ENCODE data around the gene EMILIN1.
"Not testable (repeated sequence)": the region's sequence is repeated elsewhere in the genome, so short reads cannot be mapped to it uniquely, and the experiment has no call there.

The EMILIN1 gene

GRCh38 chr2:27073782-27074181 lies 4.6 kb upstream of the EMILIN1 start:
- no peak for DNase-seq (ENCODE audit: low read depth)
- TF ChIP-seq CTCF (IDR thresholded peaks at IDR 0.05; ENCODE audit: insufficient read depth, low read depth, low read length, missing control alignments), result no peak
- no peak overlapping the region for H3K4me3 ChIP-seq (ENCODE audit: low read length)

DNA sequence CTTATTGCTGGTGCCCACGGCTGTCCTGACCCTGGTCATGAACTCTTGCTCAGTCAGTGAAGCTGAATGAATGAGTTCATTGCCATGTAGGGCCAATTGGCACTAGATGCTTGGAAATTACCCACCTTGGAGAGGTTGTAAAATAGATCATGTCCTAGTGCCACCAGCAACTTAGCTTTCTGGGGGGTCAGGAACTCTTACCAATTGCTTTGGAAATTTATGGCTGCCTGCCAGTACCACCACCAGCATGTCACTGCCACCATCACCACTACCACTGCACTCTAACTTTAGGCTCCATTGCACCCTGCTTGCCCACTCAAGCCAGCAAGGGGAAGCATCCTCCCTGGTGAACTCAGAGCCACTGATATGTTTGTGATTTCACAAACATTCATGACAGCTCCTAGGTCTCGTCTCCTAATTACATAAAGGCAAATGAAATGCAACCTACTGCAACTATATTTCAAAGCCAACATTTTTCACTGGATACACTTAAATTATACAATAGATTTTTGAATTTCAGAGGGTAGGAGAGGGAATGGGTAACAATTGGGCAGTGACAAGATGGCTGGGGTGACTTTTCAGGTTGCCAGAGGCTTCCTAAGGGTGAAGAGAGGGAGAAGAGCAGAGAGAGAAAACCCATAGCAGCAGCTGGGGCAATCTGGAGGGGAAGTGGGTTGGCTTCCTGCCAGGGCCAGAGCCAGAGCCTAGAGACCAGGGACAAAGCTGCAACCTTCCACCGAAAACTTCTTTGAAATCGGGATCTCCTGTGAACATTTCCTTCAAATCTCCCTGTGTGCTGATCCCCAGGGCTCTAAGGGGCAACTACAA lies 3.5 kb upstream of the EMILIN1 start:
- TF ChIP-seq CTCF (IDR thresholded peaks at IDR 0.05; ENCODE audit: insufficient read depth, low read depth, low read length, missing control alignments), result no peak
- H3K4me3 ChIP-seq (ENCODE audit: low read length), result no peak overlapping the region
- DNase-seq (ENCODE audit: low read depth), result no peak

- not testable (repeated sequence) for H3K4me3 ChIP-seq (ENCODE audit: low read length); DNase-seq (ENCODE audit: low read depth)
Measured at GRCh38 chr2:27075566-27075871, 2.9 kb upstream of the EMILIN1 start.

DNA sequence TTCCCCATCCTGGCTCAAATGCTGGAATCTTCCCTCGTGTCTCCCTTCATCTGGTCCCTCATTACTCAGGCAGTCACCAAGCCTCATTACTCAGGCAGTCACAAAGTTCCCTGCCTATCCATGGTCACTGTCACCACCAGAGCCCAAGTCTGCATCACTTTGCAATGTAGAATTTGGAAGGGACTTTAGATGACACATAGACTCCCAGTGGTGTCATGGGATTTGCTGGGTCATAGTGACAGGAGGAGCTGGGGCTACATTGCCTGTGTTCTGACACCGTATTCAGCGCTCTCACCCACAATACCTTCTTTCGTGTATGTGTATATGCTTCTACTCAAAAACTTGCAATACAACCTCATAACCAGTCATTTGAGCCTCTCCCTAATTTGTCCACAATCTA lies 2.1 kb upstream of the EMILIN1 start:
- no peak overlapping the region for H3K4me3 ChIP-seq (ENCODE audit: low read length)
- DNase-seq (ENCODE audit: low read depth), result no peak
- no peak for TF ChIP-seq CTCF (IDR thresholded peaks at IDR 0.05; ENCODE audit: insufficient read depth, low read depth, low read length, missing control alignments)

DNA sequence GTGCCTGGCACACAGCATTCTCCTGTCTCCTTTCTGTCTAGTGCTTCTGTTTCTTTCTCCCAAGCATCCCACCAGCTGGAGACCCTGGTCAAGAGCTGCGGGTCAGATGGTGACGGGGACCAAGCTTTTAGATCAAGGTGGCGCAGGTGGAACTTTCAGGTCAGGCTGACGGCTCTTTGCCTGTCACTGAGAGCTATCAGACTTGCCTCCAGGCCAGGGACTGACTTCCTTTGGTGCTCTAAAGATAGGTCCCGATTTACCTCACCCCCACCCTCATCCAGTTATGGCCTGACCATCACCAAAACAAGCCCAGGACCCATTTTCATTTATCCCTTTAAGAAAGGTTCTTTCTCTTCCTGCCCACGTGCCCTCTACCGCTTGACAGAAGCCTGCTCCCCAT lies 1.2 kb upstream of the EMILIN1 start:
- no peak overlapping the region for H3K4me3 ChIP-seq (ENCODE audit: low read length)
- TF ChIP-seq CTCF (IDR thresholded peaks at IDR 0.05; ENCODE audit: insufficient read depth, low read depth, low read length, missing control alignments), result no peak
- no peak for DNase-seq (ENCODE audit: low read depth)

- no peak overlapping the region for H3K4me3 ChIP-seq (ENCODE audit: low read length)
- no peak for DNase-seq (ENCODE audit: low read depth)
- no peak for TF ChIP-seq CTCF (IDR thresholded peaks at IDR 0.05; ENCODE audit: insufficient read depth, low read depth, low read length, missing control alignments)
Measured at GRCh38 chr2:27079233-27080139, 1.1 kb downstream of the EMILIN1 start.

- DNase-seq (ENCODE audit: low read depth), result no peak
- no peak overlapping the region for H3K4me3 ChIP-seq (ENCODE audit: low read length)
- TF ChIP-seq CTCF (IDR thresholded peaks at IDR 0.05; ENCODE audit: insufficient read depth, low read depth, low read length, missing control alignments), result no peak
Measured at GRCh38 chr2:27080140-27080469, 1.7 kb downstream of the EMILIN1 start.
